Hematopoietic multipotent progenitor cell treated with erythropoietin and hydrocortisone succinate and interleukin-3 and kit ligand, for 4 days (in vitro differentiated cells): ENCODE measurements around the gene AP1G1.

Experiments
- DNase-seq: peaks from one replicate; pipeline ENCODE4 v3.0.0-alpha.2; 2015

The AP1G1 gene

DNA sequence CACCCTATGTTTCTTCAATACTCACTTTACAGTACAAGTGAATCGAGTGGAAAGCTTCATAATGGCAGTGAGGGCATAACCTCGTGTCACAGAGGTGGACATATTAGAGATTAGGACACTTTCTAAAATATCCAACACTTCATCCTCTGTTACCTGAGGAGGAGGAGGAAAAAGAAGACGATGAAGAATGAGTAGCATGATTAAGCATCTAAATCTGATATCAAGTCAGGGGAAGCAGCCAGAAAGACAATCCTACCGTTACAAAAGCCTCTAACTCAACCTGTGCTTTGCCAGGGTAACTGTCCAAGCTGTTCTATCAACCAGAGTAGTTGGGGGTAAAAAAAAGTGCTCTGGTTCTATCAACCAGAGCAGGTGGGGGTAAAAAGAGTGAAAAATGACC lies 60.4 kb downstream of the AP1G1 start:
- DNase-seq: no peak

DNA sequence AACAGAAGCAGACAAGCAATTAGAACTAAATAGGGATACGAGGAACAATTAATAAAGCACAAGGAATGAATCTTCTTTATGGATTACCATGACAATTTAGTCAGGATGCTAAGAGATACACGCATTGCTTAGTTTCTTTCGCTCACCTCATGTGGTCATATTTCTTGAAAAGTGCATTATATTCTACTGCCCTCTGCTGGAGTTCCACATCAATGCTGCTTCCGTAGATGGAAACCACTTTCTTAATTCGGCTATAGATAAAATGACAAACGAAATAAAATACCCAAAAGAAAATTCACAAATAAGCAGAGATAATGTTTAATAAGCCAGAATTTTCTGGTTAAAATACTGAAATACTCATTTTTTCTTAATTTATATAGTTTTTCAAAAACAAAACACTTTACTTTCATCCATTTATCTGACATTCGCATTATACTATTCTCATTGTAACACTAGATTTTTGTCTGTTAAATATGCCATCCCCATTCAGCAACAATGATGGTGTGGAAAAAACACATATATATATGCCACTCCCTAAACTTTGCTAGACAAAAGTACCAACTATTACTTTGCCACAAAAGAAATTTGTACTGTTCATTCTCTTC lies 62.1 kb downstream of the AP1G1 start:
- peak; percentile 82 for DNase-seq

DNA sequence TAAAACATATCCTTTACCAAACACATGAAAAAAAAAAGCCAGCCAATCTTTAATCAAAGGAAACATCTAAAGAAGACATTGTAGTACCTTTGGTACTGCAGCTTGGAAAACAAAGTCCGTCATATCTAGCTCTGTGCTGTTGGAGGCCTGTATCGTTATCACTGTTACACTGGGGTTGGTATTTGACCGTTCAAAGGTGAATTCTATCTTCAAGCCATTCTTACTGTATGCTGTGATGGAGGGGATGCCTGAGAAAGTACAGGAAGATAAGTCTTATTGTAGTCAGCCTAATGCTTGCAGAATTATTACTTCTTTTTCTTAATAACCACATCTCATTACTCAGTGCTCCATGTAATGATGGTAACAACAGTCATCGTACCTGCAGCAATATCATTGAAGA lies 69.8 kb downstream of the AP1G1 start:
- DNase-seq: no peak

DNA sequence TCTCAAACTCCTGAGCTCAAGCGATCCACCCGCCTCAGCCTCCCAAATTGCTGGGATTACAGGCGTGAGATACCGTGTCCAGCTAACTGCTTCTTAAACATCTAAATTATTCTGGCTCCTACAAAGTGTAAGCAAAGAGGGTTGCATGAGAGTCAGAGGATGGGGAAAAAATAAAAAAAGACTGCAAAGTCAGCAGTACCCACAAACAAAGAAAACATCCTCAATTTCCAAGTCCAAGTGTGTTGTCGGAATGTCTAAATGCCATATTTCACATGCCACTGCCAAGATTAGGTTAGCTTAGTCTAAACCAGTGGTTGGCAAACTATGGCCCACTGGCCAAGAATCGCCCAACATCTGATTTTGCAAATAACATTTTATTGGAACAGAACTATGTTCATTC lies 71.1 kb downstream of the AP1G1 start:
- DNase-seq: no peak

DNA sequence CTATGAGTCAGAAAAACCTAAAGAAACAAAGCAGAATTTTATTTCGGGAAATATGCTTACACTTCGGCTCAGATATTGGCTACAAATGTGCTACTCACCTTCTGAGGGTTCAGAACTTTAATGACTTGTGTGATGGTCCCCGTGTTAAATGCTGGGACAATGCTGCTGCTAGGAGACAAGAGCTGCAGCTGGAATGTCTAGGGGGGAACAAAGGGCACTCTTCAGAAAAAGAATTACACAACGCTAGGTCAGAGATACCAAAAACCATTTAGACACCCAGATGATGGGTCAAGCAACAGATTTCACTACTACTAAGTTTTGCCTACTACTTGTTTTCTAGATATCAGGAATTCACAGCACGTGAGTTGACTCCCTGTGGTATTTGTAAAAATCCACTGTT lies 74.1 kb downstream of the AP1G1 start:
- DNase-seq: no peak

DNA sequence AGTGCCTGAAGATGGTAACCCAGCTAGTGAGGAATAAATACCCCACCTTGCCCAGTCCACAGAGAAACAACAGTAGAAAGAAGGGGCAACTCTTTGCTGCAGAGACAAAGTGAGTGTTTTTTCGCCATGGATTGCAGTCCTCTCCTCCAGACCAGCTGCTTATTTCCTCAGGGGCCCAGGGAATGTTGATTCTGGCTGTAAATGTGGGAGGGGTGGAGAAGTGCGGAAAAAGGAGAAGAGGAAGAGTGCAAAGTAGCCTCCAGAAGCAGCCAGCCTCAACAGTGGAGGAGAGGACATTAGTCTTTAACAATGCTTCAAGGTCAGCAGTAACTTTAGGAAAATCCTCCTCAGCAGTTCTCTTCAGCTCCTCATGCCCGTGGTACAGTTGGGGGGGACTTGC lies 76.0 kb downstream of the AP1G1 start:
- DNase-seq: no peak

DNA sequence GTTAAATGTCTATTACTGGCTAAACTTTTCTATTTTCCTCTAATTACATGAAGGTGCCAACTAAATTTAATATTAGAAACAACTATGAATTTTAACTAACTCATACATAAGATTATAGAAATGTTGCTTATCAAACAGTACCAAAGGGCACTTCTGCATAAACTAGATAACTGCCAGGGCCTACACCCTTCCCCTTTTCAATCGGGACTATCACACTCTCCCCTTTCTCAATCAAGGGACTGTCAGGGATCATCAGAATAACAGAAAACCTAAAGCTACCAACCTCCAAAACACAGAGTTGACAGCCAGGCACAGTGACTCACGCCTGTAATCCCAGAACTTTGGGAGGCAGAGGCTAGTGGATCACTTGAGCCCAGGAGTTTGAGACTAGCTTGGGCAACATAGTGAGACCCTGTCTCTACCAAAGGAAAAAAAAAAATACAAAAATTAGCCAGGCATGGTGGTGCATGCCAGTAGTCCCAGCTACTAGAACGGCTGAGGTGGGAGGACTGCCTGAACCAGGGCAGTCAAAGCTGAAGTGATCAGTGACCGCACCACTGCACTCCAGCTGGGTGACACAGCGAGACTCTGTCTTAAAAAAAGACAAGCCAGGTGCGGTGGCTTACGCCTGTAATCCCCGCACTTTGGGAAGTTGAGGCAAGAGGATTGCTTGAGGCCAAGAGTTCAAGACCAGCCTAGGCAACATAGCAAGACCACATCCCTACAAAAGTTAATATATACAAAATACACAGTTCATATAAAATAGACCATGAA lies 80.9 kb downstream of the AP1G1 start:
- peak; percentile 93 for DNase-seq

DNA sequence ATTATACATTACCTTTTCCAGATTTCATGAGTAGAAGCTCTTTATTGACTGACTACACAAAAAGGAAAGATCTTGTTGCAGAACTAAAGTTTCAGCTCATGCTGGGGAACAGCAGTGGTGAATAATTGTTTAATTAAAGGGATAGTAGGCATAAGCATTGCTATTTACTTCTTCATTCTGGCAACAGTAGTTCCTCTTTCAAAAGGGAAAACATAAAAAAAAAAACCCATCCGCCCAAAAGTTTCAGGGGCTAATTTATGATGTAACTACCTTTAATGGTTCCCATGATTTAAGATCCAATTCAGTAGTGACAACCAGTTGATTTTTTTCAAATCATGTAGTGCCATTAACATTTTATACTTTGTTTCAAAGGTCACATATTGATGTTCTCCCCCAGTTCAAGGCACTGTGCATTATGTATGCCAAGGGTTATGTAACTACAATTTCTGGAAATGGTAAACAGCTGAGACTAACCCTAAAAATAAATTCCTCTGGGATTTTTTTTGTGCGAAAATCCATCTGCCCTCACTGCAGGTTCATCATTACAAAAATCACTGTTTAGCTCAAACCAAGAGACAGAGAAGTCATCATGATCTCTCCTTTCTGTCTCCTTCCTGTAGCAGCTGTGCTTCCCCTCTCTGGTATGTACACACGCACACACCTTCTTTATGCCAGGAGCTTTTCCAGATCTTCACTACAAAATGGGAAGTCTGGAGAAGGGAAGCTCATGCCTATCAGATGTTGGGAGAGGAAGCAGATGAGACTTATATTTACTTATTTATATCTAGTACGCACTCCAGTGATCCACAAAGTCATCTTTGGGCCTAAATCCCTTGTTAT lies 81.9 kb downstream of the AP1G1 start:
- DNase-seq: peak; percentile 72

DNA sequence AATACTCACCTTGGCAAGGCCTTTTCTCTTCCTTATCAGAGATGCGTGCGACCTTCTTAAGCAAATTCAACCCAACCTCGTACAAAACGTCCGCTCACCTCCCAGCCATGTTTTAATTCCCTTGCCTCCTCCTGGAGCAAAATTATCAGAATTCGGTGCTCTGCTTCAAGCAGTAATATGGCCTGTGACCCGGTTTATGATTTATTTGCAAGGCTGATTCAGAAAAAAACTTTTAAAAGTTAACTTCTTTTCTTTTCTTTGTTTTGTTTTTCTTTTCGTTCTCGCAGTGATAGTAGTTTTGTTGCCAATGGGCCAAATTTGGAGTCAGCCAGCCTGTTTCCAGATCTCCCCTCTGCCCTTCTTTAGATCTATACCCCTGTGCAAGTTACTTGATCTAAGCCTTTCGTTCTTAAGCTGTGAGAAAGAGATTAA lies 84.3 kb downstream of the AP1G1 start, which contains the start of gene PHLPP2:
PHLPP2 (minus strand) TSS at position 382 of the 432 bp plus-strand sequence. CDS start 9,906 bp downstream, outside the sequence.
- DNase-seq: no peak

DNA sequence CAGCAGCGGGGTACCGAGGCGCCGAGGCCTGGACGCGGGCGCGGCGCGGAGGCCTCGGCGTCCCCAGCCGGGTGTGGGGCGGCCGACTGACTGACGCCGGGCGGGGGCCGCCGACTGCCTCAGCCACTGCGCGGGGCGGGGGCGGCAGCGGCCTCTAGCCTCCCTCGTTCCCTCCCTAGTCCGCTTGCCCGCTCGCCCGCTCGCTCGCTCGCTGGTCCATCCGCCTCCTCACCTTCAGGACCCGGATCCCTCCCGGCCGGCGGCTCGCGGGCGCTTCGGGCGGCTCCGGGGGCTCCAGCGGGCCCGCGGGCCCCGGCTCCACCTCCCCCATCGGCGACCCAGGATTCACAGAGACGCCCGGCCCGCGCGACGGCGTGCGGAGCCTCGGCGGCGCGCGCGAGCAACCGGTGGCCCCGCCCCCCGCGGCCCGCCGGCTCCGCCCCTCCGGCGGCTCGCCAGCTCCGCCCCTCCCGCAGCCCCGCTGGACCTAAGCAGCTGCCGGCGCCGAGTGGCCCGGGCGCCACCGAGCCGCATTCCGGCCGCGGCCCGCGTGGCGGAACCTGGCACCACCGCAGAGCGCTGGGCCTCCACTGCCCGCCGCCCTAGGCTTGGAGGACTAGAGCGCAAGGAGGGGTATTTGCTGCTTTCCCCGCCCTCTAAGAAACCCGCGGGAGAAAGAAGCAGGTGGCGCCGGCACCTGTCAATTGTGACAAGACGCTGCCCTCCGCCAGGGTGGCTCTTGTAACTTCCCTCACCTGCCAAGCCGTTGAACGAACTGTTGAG lies 84.9 kb downstream of the AP1G1 start:
- DNase-seq: peak; percentile 82

DNA sequence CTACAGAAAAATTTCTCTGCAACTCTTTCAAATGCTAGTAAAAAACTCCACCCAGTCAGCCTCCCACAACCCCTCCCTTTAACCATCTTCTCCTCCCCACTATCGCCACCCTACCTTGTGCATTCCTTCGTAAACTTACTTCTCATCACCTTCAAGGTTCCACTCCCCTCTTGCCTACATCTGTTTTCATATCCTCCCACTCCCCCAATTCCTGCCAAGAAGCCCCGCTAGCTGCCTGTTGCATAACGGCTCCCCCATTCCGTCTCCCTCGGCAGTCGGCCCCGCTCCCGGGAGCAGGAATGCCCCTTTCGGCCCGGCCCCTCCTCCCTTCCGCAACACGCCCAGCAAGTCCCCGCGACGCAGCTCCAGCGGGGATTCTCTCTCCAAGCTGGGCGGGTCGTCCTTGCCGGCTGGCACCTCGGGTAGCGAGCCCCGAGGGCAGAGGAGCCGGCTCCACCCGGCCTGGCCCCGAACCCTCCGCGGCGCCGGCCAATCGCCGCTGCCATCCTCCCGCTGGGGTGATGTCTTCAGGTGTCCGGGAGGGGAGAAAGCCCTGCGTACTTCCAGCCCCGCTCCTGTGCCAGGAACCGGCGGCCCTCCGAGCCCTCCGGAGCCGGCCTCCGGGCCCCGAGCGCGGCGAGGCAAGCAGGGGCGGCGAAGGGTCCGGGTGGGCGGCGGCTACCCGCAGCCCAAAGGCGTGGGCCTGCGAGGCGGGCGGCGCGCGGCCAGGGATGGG lies 85.7 kb downstream of the AP1G1 start:
- DNase-seq: peak; percentile 75

DNA sequence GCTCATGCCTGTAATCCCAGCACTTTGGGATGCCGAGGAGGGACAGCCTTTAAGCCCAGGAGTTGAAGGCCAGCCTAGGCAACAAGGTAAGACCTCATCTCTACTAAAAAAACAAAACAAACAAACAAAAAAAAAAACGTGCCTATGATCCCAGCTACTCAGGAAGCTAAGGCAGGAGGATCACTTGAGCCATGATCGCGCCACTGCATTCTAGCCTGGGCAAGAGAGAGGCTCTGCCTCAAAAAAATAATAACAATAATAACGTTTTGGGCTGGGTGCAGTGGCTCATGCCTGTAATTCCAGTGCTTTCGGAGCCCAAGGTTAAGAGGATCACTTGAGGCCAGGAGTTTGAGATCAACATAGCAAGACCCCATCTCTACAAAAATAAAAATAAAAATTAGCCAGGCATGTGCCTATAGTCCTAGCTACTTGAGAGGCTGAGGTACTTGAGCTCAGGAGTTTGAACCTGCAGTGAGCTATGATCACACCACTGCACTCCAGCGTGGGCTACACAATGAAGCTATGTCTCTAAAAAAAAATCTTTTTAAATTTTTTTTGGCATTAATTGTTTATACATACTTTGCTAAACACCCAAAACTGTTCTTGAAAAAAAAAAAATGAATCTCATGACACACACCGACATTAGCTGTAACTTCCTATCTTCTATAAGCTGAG lies 87.4 kb downstream of the AP1G1 start:
- no peak for DNase-seq

DNA sequence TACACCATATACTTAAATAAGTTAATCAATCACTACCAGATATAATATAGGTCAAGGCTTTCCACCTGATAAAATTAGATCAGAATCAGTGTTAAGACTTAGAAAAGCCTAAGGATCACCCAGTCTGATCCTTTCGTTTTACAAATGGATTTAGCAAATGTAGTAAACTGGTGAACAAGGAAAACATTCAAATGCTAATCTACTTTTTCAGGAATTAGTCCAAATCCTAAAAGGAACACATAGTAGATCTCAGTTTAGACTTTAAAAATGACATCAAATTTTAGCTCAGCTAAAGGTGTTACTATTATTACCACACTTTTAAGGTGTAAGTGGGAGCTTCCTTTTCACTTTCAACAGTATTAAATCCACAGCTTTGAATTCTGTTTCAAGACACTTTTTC lies 96.1 kb downstream of the AP1G1 start:
- no peak for DNase-seq

DNA sequence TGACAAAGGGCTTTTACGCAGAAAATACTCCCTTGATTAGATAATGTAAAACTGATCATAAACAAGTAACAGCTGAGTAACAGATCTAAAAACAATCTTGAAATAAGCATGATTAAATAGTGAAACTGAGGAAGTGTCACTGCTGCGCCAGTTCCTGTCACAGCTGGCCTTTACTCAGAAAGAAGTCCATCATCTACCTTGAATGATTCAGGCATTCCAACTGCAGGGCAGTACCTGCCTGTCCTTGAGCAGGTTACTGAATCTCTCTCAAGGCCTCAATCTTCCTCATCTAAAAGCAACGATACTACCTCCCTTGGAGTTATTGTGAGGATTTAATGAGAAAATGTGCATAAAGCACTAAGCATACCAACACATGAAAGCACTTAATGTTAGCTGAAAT lies 96.8 kb downstream of the AP1G1 start:
- no peak for DNase-seq

DNA sequence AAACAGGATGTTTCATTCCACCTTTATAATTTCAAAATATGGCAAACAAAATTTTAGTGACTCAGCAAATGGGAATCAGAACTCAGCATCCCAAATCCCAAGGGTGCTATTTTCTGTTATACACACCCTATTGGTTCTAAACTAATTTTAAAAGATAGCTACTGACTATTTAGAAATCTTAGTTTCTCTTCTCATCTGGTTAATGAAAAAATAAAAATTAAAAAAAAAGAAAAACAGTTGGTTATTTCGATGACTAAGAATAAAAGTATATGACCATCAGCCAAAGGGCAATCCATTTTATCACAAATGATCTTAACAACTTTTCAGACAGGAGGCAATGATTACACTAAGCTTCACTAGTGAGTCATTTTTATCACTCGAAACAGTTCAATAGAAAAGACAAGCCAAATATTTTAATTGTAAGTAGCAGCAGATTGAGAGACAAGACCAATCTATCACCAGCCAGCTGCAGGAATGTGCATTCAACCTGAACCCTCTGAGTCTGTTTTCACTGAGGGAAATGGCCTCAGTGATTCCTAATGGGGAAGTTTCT lies 99.3 kb downstream of the AP1G1 start:
- peak; percentile 33 for DNase-seq

DNA sequence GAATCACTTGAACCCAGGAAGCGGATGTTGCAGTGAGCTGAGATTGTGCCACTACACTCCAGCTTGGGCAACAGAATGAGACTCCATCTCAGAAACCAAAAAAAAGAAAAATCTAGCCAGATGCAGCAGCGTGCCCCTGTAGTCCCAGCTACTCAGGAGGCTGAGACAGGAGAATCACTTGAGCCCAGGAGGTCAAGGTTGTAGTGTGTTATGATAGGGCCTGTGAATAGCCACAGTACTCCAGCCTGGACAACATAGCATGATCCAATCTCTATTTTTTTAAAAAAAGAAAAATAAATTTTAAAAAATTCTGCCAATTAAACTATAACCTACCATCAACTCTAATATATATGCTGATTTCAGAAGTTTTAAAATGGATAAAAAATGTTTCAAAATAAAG lies 99.9 kb downstream of the AP1G1 start:
- DNase-seq: no peak

DNA sequence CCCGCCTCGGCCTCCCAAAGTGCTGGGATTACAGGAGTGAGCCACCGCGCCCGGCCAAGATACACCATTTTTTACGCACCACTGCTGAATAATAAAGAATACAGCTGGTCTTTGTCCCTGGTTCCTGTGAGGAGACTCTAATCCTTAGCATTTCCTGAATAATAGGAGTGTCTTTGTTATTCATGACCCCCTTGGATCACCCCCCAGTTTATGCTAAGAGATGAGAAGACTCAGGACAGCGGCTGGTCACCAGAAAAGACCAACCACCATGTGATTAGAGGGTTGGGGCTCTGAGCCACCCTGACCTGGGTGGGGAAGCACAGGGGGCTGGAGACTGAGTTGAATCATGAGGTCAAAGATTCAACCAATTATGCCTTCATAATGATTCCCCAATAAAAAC lies 101.4 kb downstream of the AP1G1 start:
- DNase-seq: no peak

DNA sequence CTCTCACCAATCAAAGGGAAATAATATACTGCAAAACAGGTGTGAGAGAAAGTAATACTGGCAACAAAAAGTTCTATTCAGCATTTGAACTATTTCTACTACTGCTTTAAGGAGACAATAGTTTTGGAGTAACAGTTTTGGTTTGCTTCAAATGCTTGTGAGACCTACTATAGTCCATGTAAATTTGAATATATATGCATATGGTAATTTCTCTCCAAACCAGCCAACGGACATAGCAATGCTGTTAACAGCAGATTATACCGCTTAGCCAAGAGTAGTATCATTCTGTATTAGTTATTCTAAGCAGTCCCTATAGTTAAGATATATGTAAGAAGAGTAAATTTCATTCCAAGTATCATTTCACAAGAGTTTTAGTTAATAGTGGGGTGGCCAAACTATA lies 102.6 kb downstream of the AP1G1 start:
- DNase-seq: no peak

DNA sequence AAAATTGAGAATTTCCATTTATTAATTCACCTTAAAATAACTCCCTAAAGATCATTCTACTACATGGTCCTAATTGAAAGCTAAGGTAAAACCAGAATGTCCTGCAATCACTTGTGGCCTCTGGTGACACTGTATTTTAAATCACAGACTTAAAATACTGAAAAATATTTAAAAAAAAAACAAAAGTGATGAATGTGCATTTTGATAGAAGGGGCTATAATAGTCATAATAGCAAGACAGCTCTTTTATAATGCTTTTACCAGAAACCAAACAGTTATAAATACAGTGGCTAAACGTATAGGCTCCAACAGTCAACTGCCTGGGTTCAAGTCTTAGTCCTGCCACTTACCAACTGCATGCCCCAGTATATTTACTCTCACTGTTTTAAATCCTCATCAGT lies 105.3 kb downstream of the AP1G1 start:
- DNase-seq: no peak

DNA sequence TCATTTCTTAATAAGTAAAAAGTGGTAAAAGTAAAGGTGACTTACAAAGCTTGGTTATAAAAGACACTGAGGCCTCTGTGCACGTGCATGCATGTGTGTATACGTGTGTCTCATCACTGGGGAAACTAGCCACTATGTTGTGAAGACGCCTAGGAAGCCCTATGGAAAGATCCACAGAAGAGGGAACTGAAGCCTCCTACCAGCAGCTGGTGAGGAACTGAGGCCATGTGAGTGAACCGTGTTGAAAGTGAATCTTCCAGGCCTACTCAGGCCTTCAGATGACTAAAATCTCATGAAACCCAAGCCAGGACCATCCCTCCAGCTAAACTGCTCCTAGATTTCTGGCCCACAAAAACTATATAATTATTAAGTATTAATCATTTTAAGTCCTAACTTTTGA lies 107.8 kb downstream of the AP1G1 start:
- DNase-seq: no peak

DNA sequence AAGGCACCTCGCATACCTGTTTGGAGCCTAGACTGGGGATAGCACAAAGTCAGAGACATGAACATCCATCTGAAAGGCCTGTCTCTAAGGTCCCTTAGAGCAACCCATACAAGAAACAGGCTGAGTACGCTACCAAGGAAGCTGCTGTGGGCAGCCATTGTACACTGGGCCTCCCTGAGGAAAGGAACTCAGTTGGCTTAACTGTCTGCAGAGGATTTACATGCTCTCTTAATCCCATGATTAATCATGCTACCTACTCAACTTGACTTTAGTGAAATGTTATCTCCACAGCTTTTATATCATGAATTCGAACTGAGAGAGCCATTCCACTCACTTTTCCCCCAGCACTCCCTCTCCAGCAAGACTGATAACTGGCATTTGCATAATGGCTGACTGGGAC lies 110.1 kb downstream of the AP1G1 start:
- no peak for DNase-seq
